H1 (cell line): ENCODE results near the gene SPG7.

Experiments
- CEBPB ChIP-seq: IDR thresholded peaks from 2 replicates; pipeline ENCODE4 v1.6.1; 2012; ENCODE audit warnings: low read depth, low read length
- CREB1 ChIP-seq: IDR thresholded peaks from 2 replicates; pipeline ENCODE4 v1.6.1; 2012; ENCODE audit warnings: inconsistent platforms
- CTCF ChIP-seq, 3 experiments: IDR thresholded peaks; 1 replicate in 2 of 3; 2 replicates in 1 of 3; pipeline versions ENCODE4 v1.5.1 to v1.6.1; 2011; ENCODE audit warnings: low read length in 3 of 3, mild to moderate bottlenecking in 3 of 3, inconsistent platforms in 2 of 3, low read depth in 1 of 3, moderate library complexity in 1 of 3; ENCODE audit not compliant: insufficient read depth in 1 of 3; ENCODE audit errors: control extremely low read depth in 1 of 3
- GABPA ChIP-seq: IDR thresholded peaks from 2 replicates; pipeline ENCODE4 v1.6.1; 2011; ENCODE audit warnings: mild to moderate bottlenecking, low read length, moderate library complexity, borderline replicate concordance; ENCODE audit not compliant: insufficient read depth
- GTF2F1 ChIP-seq: IDR thresholded peaks from 2 replicates; pipeline ENCODE4 v1.6.1; 2012; ENCODE audit warnings: low read depth, low read length, improper control_type of control experiment, borderline replicate concordance
- POLR2A ChIP-seq, 2 experiments: IDR thresholded peaks; 1 replicate in 1 of 2; 2 replicates in 1 of 2; pipeline ENCODE4 v1.6.1; 2011; ENCODE audit warnings: low read depth in 2 of 2, low read length in 2 of 2, mild to moderate bottlenecking in 2 of 2; ENCODE audit errors: control extremely low read depth in 1 of 2
- POLR2AphosphoS5 ChIP-seq: IDR thresholded peaks from 2 replicates; pipeline ENCODE4 v1.6.1; 2011; ENCODE audit warnings: low read depth, low read length
- RAD21 ChIP-seq, 2 experiments: IDR thresholded peaks in 1 of 2; conservative IDR thresholded peaks in 1 of 2; 2 replicates each; pipeline ENCODE4 v1.6.1; 2011; ENCODE audit warnings: low read depth in 2 of 2, low read length in 2 of 2, improper control_type of control experiment in 1 of 2, inconsistent platforms in 1 of 2, mild to moderate bottlenecking in 1 of 2, moderate library complexity in 1 of 2
- SP2 ChIP-seq: IDR thresholded peaks from 2 replicates; pipeline ENCODE4 v1.6.1; 2012; ENCODE audit warnings: mild to moderate bottlenecking, low read length, inconsistent platforms
- TF ChIP-seq, protein P1 (sequence below): IDR thresholded peaks from 2 replicates; pipeline ENCODE4 v1.6.1; 2012; ENCODE audit warnings: inconsistent platforms

DNA sequence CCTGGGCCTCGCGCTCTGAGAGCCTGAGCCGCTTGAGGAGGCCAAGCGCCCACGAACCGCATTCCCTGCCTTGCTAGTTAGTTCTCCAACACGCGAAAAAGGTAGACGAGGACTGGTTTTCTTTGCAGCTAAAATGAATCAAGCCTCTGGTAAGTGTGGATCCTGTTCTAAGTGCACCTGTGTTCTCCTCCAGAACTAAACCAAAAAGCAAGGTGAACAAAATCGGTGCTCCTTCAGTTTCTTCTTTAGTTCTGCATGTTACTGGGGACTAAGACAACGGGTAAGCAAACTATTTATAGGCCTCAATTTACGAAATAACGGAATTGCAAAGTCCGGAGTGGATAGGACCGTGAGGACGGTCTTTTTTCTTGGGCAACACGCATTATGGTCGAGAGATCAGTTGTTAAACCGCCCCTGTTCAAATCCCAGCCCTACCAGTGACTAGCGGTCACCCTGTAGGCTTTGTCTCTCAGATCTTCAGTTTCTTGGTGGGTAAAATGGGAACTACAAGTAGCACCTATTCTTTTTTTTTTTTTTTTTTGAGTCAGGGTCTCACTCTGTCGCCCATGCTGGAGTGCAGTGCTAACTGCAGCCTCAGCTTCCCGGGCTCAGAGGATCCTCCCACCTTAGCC, 16.8 kb upstream of the SPG7 start:
- TF ChIP-seq POLR2A (IDR thresholded peaks at IDR 0.05; ENCODE audit: control extremely low read depth in 1 of 2, low read depth in 2 of 2, low read length in 2 of 2), result no peak
- TF ChIP-seq SP2, result no peak
- TF ChIP-seq CEBPB, result no peak
- TF ChIP-seq GTF2F1, result no peak
- TF ChIP-seq POLR2AphosphoS5, result no peak
- TF ChIP-seq CREB1, result no peak
- TF ChIP-seq, protein P1, sequence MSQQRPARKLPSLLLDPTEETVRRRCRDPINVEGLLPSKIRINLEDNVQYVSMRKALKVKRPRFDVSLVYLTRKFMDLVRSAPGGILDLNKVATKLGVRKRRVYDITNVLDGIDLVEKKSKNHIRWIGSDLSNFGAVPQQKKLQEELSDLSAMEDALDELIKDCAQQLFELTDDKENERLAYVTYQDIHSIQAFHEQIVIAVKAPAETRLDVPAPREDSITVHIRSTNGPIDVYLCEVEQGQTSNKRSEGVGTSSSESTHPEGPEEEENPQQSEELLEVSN, result no peak
- TF ChIP-seq RAD21 (IDR thresholded peaks at IDR 0.05 in 1 of 2, conservative IDR thresholded peaks at IDR 0.05 in 1 of 2; ENCODE audit: low read depth in 2 of 2, low read length in 2 of 2), result no peak
- no peak for TF ChIP-seq GABPA
- no peak for TF ChIP-seq CTCF (IDR thresholded peaks at IDR 0.05; ENCODE audit: control extremely low read depth in 1 of 3, insufficient read depth in 1 of 3, low read depth in 1 of 3, low read length in 3 of 3)
